Measurements from ENCODE around the gene UBE2J1.

The UBE2J1 gene

DNA sequence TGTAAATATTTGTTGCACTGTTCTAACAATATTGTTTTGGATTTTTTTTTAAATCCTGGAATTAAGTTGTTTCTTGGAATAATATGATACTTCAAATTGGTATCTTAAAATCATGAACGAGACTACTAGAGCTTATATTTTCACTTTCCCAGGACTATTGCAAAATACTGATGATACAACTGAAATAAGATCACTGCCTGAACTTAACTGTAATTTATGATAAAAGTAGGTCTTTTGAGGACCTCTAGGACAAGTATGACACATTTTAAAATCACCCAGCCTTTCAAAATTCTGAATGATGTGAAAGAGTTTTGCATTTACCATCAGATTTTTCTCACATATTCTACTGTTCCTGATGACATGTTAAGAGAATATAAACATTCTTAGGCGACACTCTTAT lies 8.6 kb upstream of the UBE2J1 start:
- DNase-seq: no peak

DNA sequence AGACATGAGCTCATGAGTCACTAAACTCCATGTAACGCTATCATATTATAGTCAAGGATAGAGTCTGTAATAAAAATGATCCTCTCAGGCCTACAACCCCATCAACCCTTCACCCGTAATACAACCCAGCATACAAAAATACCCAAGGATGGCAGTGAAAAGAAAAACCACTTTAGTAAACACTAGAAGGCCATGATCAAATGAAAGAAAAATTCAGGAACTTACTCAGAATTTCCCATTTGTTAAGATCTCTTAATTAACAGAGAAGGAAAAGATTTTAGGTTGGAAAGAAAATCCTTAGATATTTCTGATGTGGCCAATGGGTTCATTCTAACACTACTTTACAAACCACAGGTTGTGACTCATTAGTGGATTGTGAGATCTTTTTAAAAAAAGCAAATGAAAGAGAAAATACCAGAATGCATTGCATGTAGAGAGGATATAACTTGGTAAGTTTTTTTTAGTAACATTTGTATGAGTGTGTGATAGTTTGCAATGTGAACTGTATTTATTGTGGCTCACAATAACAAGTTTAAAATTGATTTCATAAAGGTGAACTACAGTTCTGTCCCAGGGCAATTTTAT lies 8.0 kb upstream of the UBE2J1 start:
- no peak for DNase-seq

DNA sequence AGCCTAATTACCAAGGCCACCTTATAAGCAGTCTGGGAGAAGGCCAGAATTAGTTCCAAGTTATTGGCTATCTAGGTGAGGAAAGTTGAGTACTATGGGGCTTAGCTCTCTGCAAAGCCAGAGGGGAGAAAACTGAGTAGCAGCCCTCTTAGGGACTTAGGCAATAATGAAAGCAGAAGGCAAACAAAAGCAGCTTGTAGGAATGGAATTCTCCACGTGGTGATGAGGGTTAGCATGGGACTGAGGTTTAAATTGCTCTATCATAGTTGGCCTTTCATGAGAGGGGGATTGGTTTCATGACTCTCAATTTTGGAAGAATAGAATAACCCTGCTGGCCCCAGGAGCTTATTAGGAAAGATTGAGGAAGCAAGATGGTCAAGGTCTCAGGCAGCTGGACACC lies 7.0 kb upstream of the UBE2J1 start:
- no peak for DNase-seq

DNA sequence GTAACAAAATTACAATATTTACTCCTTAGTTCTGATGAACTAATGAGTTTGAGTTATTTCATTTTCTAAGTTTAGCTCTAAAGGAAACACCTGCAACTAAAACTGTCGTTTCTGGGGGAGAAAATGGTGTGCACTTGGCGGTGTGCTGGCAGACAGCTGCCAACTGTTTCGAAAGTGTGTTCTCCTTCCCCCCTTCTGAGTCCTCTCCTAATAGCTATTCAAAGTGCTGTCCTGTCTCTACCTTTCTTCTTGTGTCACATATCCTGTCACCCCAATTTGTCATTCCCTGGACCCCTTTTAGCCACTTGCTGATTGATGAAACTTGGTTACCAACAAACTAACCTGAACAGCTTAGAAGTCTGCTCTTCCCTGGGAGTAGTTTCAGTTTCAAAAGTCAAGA lies 4.9 kb upstream of the UBE2J1 start:
- DNase-seq: no peak

DNA sequence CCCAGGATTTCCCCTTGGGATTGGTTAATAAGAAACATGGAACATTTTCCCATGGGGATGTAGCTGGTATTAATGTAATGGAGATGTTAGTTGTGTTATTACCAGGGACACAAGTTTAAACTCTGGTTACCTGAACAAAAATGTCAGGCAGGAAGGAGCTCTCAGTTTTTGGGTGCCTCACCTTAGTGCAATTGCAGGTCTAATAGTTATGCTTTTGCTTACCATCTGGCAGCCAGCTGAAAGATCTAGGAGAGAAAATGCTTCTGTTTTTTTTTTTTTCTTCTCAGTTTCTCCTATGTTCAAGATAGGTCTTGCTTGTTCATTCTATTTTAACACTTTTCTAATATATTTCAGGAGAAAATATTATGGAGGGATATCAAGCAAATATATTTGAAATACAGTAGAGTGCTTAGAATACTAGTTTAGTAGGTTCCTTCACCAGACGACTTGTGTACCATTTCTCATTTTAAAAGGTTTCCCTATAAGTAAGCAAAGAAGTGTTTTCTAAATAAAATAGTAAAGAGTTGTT lies 4.2 kb upstream of the UBE2J1 start:
- DNase-seq: no peak

DNA sequence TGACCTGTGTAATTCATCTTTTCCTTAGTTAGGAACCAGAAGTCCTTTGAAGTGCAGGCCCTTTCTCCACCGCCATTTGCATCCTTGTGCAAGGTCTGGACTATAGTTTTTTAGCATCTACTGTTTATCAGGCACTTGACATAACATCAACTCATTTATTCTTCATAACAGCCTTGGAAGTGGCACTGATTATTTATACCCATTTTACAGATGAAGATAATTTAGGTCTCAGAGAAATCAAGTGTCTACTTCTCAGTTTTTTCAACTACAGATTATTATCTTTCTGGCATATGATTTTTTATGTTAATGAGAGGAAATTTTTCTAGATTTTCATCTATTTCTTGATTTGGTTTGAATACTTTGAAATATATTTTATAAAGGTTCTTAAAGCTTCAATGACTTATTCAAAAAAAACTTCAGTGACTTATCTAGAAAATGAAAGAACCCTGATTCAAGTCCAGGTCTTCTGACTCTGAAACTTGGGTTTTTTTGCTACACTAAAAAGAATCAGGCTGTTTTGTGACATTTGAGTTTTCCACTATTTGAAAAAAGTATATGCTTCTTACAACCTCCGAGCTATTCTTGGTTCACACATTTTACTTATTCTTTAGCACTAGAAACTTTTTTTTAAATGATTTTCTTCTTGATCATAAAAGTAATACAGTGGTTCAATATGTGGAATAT lies 3.1 kb upstream of the UBE2J1 start:
- DNase-seq: no peak

DNA sequence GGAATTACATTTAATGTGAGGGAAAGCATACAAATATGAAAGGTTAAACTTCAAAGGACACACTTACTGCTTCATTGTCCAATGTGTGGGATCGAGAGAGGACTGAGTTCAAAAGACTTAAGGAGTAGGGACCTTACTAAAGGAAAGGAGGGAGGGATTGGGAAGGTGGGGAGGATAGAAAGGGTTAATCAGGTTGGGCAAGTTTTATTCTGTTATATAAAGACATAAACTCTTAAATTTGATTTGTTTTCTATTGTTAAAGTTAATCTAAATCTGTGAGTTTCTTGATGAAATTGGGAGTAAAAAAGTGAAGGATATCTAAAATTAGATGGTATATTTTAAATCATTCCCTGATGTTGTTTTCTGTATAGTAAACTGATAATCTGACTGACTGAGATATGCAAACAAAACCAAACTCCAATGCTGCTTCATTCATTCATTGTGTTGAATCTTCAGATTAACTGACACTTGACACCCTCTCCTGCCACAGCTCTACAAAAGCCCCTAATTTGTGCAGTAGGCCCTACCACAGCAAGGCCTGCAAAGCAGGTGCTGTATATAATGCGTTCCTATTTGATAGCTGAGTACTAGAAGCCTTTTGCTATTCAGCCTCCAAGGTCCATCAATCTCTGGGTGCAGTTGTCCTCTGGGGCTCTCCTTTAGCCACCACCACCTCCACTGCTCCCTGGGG lies 1.3 kb upstream of the UBE2J1 start:
- peak; percentile 61 for DNase-seq

DNA sequence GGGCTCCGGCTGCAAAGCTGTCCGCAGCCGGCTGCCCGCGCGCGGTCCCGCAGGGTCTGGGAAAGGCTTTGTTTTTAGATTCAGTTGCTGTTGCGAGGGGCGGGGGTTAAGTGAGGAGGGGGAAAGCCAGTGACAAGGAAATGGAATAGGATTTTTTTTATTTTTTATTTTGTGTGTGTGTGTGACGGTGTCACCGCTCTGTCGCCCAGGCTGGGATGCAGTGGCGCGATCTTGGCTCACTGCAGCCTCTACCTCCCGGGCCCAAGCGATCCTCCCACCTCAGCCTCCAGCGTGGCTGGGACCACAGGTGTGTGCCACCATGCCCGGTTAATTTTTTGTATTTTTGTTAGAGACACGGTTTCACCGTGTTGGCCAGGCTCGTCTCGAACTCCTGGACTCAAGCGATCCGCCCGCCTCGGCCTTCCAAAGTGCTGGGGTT lies 615 bp upstream of the UBE2J1 start:
- no peak for DNase-seq

DNA sequence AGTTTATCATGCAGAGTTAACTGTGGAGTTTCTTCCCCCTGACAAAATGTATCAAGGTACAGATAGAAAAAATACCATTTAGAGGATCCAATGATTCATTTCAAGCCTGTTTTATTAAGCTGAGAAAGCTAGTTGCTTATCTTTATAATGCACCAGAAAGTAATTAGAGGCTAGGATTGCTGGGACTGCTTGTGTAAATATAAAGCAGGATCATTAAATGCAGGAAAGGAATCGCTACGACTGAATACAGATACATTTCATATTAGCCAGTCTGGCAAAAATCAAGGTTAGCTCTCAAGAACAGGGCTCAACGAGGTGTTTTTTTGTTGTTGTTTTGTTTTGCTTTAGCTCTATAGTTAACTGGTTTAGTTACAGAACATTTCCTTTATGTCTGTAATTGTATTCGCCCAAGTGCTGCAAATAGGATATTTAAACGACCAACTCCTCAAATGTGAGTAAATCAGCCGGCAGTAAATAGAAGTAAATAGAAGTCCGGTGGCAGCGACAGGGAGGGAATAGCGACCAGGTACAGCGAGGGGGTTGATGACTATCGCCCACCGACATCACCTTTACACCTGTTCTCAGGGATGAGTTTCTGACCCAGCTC lies 748 bp downstream of the UBE2J1 start:
- no peak for DNase-seq

DNA sequence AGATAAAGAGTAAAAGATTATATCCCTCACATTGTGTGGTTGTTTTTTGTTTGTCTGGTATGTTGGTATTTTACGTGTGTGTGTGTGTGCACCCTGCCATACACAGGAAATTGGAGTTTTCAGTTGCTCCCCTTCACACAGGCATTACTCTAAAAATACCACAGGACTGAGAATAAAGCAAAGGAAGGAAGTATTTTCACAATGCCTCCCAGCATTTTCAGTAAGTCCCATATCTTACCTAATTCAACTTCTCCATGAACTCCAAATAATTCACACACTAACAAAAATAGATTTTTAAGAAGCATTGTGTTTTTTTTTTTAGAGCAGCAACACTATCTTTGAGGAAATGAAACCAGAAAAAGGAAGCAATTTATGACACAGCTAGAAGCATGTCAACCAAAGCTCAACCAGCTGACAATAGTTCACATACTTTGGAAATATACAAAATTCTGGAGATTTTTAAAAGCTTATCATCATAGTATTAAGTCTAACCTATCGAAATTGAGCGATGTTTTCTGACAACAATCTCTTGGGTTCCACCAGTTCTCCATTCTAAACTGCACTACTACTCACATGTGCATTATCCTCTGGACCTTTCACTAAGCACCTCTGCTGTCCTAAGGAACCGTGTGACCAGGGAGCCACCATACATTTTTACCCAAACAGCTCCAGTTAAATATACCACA lies 2.1 kb downstream of the UBE2J1 start:
- no peak for DNase-seq

DNA sequence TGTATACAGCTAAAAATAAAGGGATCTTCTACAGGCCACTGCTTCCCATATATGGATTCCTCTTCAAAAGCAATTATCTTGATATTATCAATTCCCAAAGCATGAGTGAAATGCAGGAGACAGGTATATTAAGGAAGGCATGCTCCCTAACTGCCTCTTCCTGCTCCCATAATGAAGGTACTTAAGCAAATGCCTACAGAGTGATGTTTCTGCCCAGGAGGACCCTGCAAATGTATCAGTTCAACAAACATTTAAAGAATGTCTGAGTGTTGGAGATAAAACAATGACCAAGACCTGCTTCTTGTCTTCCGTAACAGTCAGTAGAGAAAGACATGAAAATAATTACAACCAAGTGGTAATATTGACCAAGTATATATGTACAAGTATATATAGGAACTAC lies 4.2 kb downstream of the UBE2J1 start:
- DNase-seq: no peak

DNA sequence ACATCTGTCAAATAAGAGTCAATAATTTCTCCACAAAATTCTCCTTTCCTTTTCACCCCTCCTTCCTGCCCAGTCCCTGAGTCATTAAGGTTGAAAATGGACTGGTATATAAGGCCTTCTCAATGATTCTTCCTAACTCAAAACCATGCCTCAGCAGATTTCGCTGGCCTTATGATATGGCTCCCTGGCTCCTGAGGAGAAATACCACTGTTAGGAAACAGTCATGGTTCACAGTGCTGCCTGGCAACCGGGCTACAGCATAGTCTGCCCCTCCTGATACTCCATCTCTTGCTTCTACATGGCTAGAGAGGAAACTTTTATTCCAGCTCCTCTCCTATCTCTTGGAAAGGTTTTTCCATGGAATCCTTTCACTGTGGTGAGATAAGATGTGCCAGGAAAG lies 4.7 kb downstream of the UBE2J1 start:
- no peak for DNase-seq

DNA sequence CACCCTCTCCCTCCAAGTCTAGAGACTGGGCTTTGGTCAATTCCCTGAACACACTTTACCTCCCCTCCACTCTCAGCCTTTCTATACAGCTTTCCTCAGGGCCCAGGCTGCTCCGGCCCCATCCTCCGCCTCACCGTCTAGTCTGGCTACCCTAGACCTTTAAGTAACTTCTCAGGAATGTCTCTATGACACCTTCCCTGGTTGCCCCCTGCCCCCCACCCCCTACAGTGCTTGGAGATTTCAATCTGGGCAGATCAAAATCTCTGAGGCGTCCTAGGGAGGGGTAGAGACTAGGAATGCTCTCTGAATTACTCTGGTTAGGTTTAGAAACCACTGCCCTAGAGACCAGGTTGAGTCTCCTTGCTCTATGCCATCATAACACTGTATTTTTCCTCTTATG lies 6.1 kb downstream of the UBE2J1 start:
- no peak for DNase-seq

DNA sequence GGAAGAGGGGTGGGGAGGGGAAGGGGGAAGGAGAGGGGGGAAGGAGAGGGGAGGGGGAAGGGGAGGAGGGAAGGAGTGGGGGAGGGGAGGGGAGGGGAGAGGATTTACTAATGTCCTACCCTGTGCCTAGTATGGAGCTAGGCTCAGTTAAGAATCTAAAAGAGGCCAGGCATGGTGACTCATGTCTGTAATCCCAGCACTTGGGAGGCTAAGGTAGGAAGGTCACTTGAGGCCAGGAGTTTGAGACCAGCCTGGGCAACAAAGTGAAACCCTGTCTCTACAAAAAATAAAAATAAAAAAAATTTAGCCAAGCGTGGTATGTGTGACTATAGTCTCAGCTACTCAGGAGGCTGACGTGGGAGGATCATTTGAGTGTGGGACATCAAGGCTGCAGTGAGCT lies 13.0 kb downstream of the UBE2J1 start:
- DNase-seq: no peak

DNA sequence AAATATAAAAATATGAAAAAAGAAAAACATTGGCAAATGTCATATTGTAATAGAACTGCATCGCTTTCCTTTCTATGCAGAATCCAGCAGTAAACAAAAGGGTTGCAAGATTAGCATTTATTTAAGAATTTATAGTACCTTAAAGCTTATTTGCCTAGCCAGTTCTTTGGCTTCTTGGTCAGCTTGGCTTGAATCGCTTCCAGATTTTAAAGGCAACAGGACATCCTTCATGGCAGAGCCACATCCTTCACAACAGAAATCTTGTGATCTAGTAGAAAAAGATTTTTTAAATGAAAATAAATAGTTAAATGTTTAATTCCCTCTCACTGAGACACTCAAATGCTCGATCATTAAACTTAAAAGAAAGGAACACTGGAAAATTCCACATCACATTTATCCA lies 17.4 kb downstream of the UBE2J1 start:
- no peak for DNase-seq

DNA sequence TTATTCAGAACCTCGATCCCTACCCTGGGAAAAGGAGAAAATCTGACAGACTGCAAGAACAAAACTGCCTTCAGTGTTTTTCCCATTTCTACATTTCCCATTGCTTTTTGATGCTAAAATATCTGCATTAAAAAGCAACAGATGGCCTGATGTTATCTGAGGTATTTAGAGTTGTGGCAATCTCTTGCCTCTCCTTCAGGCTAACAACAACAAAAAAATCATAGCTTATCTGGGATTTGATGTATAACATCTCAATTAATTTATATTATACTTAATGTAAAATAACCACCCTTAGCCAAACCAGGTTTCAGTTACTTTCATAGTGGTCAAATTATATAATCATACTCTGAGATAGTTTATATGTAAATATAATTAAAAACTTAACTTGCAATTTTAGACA lies 21.6 kb downstream of the UBE2J1 start:
- no peak for DNase-seq

DNA sequence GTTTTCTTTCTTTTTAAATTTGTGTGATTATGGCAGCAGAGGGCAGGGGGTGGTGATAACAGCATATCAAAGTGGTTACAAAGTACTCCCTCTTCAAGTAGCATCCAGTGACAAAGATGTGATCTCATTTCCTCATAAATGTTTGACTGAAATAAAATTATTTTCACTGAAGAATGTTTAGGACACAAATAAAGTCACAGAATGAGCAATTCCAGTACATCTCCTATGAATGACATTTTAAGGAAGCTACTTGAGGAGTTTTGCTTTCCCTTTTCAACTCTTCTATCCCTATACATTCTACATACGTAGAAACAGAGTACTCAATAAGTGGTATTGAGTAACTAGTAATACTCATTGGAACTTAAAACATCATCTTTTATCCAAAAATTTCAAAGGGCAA lies 23.5 kb downstream of the UBE2J1 start:
- DNase-seq: no peak

DNA sequence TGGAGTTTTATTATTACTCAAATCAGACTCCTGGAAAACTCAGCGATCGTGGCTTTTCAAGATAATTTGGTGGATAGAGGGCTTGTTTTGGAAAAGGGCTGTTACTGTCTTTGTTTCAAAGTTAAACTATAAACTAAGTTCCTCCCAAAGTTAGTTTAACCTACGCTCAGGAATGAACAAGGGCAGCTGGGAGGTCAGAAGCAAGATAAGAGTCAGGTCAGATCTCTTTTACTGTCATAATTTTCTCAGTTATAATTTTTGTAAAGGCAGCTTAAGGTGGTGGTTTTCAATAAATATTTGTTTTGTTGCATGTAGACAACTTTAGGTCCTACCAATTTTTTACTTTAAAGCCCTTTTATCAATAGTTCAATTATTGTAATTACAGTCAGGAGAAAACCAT lies 28.2 kb downstream of the UBE2J1 start:
- no peak for DNase-seq

DNA sequence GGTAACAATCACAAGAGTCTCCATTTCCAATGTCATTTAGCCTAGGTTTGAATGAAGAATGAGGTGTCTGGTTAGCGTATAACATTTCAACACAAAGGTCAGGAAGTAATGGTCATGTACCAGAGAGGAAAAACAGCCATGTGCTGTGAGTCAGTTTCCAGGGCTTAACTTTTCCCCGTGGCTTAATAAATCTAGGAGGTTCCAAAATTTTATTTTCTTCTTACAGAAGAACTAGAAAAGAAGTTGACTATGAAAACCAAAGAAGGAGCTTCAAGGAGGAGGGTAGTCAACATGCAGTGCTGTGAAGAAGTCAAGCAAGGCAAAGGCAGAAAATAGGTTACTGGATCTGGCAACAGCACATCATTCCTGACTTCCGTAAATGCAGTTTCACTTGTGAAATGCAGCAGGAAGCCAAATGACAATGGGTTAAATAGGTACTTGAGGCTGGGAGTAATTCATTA lies 29.0 kb downstream of the UBE2J1 start:
- DNase-seq: no peak

DNA sequence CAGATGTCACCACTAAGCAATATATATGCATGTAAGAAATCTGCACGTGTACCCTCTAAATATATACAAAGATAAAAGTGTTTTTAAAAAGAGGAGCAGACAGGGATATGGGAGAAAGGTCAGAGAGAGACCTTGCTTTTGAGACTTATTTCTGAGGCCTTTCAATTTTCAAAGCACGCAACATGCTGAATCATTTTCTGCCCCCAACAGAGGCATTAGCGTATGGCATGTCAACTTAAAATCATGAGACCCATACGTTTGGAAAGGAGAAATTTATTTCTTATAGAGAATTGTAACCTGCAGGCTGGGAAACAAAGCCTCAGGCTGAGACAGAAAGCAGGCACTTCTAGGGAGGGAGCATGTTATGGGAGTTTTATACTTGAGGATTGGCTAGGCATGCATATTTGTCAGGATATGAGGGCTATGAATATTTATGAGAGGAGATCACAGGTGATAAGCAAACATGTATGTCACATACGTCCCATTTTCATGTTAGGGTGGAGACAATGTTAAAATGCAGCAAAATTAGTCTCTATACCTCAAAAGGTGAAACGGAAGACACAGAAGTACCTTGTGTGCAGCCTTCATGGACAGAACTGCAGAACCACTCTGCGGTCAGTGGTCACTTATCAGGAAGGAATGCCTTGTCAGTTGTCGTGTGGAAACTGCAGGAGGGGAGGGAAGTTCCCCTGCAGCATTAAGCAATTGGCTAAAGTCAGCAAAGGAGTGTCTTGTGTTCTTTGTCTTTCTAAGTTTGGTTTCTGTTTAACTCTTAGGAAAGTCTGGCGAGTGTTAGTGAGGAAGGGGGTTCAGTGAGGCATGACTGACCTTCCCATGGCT lies 31.2 kb downstream of the UBE2J1 start:
- no peak for DNase-seq

DNA sequence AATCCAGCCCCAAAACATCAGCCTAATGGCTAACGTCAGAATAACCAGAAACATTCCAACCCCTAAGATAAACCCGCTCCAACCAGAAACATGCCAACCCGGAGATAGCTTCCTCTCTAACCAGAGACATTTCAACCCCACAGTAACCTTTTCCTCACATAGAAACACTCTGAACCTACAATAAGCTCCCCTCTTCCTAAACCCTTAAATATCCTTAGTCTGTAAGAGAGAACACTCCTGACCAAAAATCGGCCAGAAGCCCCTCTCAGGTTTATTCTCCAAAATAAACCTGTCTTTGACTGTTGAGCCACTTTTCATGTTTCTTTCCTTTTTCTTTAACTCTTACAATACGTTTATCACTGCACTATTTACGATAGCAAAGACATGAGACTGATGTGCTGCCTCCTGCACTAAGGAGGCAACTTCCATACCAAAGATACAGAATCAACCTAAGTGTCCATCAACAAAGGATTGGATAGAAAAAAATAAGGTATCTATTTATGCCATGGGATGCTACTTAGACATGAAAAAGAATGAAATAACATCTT lies 32.4 kb downstream of the UBE2J1 start:
- no peak for DNase-seq

DNA sequence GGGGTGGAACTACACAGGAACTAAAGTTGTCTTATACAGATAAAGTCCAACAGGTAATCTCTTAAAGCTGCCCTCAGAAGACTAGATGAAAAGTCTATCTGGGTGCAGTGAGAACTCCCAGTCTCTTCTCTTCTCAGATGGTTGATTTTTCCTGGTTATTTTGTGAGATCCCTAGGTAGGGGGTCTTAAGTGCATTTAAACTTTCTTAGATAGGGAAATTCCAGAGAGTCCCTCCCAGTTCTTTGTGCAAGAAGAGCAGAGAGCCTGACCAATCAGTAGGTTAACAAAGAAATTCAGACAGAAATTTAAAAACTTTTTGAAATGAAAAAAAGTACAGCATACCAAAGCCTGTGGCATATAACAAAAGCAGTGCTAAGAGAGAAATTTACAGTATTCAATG lies 35.5 kb downstream of the UBE2J1 start:
- no peak for DNase-seq
